HEK293T (cell line): ENCODE data around the gene ELAC2.

Source experiments
- ARNT ChIP-seq: fragments of 450-650 bp; IDR thresholded peaks from 2 replicates; pipeline ENCODE4 v1.6.1; 2017; ENCODE audit warnings: mild to moderate bottlenecking
- BHLHE40 ChIP-seq: fragments of 450-650 bp; IDR thresholded peaks from 2 replicates; pipeline ENCODE4 v1.6.1; 2016; ENCODE audit warnings: mild to moderate bottlenecking, moderate library complexity, borderline replicate concordance
- ELF4 ChIP-seq: fragments of 450-650 bp; IDR thresholded peaks from 2 replicates; pipeline ENCODE4 v1.6.1; 2017; ENCODE audit warnings: antibody characterized with exemption
- FOXA1 ChIP-seq: fragments of 450-650 bp; IDR thresholded peaks from 2 replicates; pipeline ENCODE4 v1.6.1; 2016; ENCODE audit warnings: mild to moderate bottlenecking
- FOXK2 ChIP-seq: fragments of 450-650 bp; IDR thresholded peaks from 2 replicates; pipeline ENCODE4 v1.6.1; 2016; ENCODE audit warnings: mild to moderate bottlenecking
- FOXM1 ChIP-seq: fragments of 450-650 bp; IDR thresholded peaks from 2 replicates; pipeline ENCODE4 v1.6.1; 2017; ENCODE audit warnings: mild to moderate bottlenecking, borderline replicate concordance
- HDGF ChIP-seq: fragments of 450-650 bp; IDR thresholded peaks from 2 replicates; pipeline ENCODE4 v1.6.1; 2017; ENCODE audit warnings: antibody characterized with exemption, borderline replicate concordance
- L3MBTL2 ChIP-seq: fragments of 450-650 bp; conservative IDR thresholded peaks from 2 replicates; pipeline ENCODE4 v1.6.1; 2016; ENCODE audit warnings: mild to moderate bottlenecking
- NFRKB ChIP-seq: fragments of 450-650 bp; IDR thresholded peaks from 2 replicates; pipeline ENCODE4 v1.6.1; 2016; ENCODE audit warnings: mild to moderate bottlenecking, moderate library complexity
- PKNOX1 ChIP-seq: fragments of 450-650 bp; IDR thresholded peaks from 2 replicates; pipeline ENCODE4 v1.6.1; 2016
- SP1 ChIP-seq: fragments of 450-650 bp; IDR thresholded peaks from 2 replicates; pipeline ENCODE4 v1.6.1; 2017
- SUZ12 ChIP-seq: fragments of 450-650 bp; IDR thresholded peaks from 2 replicates; pipeline ENCODE4 v1.6.1; 2016; ENCODE audit warnings: mild to moderate bottlenecking
- ZNF384 ChIP-seq: fragments of 450-650 bp; IDR thresholded peaks from 2 replicates; pipeline ENCODE4 v1.6.1; 2016

GRCh38 chr17:13024526-13025257 lies 6.9 kb upstream of the ELAC2 start:
- no peak for TF ChIP-seq NFRKB
- no peak; the same call in 1 of the 2 replicates for TF ChIP-seq FOXM1
- TF ChIP-seq SUZ12, result no peak
- TF ChIP-seq PKNOX1, result 0 out of 2 replicates have a peak, but pooled peaks have one; percentile 4
- TF ChIP-seq ARNT, result no peak
- no peak for TF ChIP-seq FOXA1
- TF ChIP-seq SP1, result no peak
- no peak for TF ChIP-seq L3MBTL2
- no peak for TF ChIP-seq FOXK2
- TF ChIP-seq HDGF, result no peak
- no peak for TF ChIP-seq BHLHE40
- no peak for TF ChIP-seq ELF4
- TF ChIP-seq ZNF384, result no peak
